GM18511 (cell line): ENCODE results near the gene PAQR6.
A peak's percentile ranks its signal among the peaks of the same experiment; 100 is the strongest.

Experiments used
- ATAC-seq: cut with Tn5 transposase; IDR thresholded peaks from one replicate; pipeline ENCODE4 v1.9.1; 2021; ENCODE audit warnings: mild to moderate bottlenecking, moderate library complexity; ENCODE audit not compliant: unreplicated experiment

Gene PAQR6

GRCh38 chr1:156198831-156199349, 49.0 kb downstream of the PAQR6 start:
- ATAC-seq = no peak

DNA sequence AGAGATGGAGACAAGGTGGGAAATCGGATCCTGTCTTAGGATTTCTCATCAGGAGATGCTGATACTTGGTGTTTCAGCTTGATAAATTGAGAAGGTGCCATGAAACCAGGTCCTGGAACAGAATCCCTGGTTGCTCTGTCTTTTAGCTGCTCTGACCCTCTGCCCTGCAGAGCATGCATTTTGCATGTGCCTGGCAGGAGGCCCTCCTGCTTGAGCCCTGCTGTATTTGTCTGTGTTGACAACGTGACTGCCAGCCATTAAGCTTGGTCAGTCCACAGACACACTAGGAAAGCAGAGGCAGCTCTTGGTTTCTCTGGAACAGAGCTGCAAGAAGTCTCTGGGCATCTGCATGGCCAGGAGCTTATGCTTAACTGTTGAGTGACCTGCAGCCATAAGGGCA, 51.4 kb downstream of the PAQR6 start:
- ATAC-seq = no peak

DNA sequence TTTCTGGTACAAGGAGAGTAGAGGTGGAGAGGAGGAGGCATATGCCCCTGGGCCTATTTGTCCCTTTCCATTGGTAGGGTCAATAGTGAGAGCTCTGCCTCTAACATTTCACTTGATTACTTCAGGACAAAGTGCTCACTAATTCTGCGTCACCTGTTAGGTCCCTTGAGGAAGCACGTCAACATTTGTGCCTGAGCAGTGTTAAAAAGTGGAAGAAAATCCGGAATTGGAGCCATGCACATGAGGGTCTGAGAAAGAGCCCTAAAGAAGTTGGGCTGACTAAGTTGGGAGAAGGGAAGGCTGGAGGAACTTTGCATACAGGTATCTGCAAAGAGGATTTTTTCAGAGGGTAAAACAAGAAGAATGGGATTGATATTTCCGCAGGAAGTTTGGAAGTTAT, 52.0 kb downstream of the PAQR6 start:
- ATAC-seq = no peak

DNA sequence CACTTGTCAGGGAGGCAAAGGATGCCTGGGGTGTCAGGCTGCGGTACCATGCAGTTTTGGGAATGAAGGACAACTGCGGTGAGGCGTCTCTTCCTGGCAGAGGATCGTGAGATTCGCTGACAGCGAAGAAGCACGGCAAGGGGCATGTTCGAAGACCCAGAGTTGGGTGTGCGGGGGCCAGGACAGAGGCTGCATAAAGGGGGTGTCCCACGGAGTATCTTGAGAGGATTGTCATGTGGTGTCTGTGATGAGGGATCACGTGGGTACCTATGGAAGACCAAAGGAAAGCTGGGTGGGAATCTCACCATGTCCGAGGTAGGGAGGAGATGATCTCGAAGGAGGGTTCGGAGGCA, 53.6 kb downstream of the PAQR6 start:
- peak; percentile 10 for ATAC-seq

GRCh38 chr1:156193488-156194299, 54.2 kb downstream of the PAQR6 start, which contains the start of gene SLC25A44:
SLC25A44 (plus strand) TSS chr1:156194104; CDS start chr1:156199848, 5,744 bp downstream.
- peak; percentile 96 for ATAC-seq
